Keratinocyte (primary cell): ENCODE data around the gene KDM8.

ENCODE experiments used
- CTCF ChIP-seq, 3 experiments: IDR thresholded peaks in 1 of 3; conservative IDR thresholded peaks in 1 of 3; optimal IDR thresholded peaks in 1 of 3; 2 replicates in 2 of 3; 3 replicates in 1 of 3; pipeline versions ENCODE3 to v1.5.1; 2011; ENCODE audit warnings: low read length in 3 of 3, mild to moderate bottlenecking in 3 of 3, moderate library complexity in 2 of 3, control low read depth in 1 of 3, inconsistent platforms in 1 of 3; ENCODE audit not compliant: insufficient read depth in 2 of 3; ENCODE audit errors: extremely low read depth in 1 of 3
- EZH2 ChIP-seq: IDR thresholded peaks from one replicate; pipeline ENCODE4 v1.6.1; 2012; ENCODE audit warnings: inconsistent platforms, mild to moderate bottlenecking, low read length, moderate library complexity

- peak in 1 of 3 experiments; percentile 20 for TF ChIP-seq CTCF (optimal IDR thresholded peaks at IDR 0.05 in 1 of 3, IDR thresholded peaks at IDR 0.05 in 1 of 3, conservative IDR thresholded peaks at IDR 0.05 in 1 of 3; ENCODE audit: extremely low read depth in 1 of 3, insufficient read depth in 2 of 3, low read length in 3 of 3)
- TF ChIP-seq EZH2, result no peak
These were observed 19.9 kb downstream of the KDM8 start for GRCh38 chr16:27223226-27223610.
